Measurements from ENCODE around the gene GRPR.
"Not testable (repeated sequence)": the region's sequence is repeated elsewhere in the genome, so short reads cannot be mapped to it uniquely, and the experiment has no call there.

Gene GRPR

GRCh38 chrX:16171944-16172343 is 48.6 kb downstream of the GRPR start:
- DNase-seq (no peak), ATAC-seq (replicated peaks) (no peak)
- Mint-ChIP-seq H3K36me3 (ENCODE audit: insufficient read depth) (no peaks in the 10 kb centered on the region), H3K4me1 (ENCODE audit: low read depth in 2 of 2) (no peaks in the 10 kb centered on the region), H3K27me3 (peaks cover 5 to 24% of the 10 kb centered on the region in 2 donors), H3K27ac (no peak overlapping the region), H3K4me3 (no peak overlapping the region), H3K9me3 (no peaks in the 10 kb centered on the region)

GRCh38 chrX:16172391-16172790 is 49.0 kb downstream of the GRPR start:
- Mint-ChIP-seq H3K9me3 (no peaks in the 10 kb centered on the region), H3K4me3 (no peak overlapping the region), H3K27me3 (peaks cover 5 to 24% of the 10 kb centered on the region in 2 donors), H3K27ac (no peak overlapping the region), H3K4me1 (ENCODE audit: low read depth in 2 of 2) (no peaks in the 10 kb centered on the region), H3K36me3 (ENCODE audit: insufficient read depth) (no peaks in the 10 kb centered on the region)
- DNase-seq (no peak), ATAC-seq (replicated peaks) (no peak)

GRCh38 chrX:16175329-16176061 is 52.1 kb downstream of the GRPR start:
- Mint-ChIP-seq H3K36me3 (ENCODE audit: insufficient read depth) (no peaks in the 10 kb centered on the region), H3K9me3 (no peaks in the 10 kb centered on the region), H3K4me3 (no peak overlapping the region), H3K4me1 (ENCODE audit: low read depth in 2 of 2) (no peaks in the 10 kb centered on the region), H3K27me3 (peaks cover 15 to 25% of the 10 kb centered on the region in 2 donors), H3K27ac (no peak overlapping the region)
- DNase-seq: no peak
- no peak for ATAC-seq (replicated peaks)

DNA sequence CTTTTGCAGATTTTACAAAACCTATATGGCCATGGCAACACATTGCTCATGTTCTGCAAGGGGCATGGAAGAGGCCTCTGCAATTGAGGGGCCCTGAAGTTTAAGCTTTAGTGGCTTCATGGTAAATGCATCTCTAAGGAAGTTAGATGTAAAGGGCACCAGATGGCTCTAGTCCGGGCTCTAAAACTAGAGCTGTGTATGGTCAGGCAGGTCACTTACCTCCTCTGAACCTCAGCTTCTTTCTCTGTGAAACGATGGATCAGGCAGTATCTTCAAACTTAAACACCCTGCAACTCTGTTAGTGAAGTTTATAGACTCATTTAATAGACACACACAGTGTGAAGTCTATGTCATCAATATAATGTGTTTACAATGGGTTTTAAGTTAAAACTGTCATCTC is 53.9 kb downstream of the GRPR start:
- Mint-ChIP-seq H3K27ac (no peak overlapping the region), H3K27me3 (peaks cover 16 to 39% of the 10 kb centered on the region in 2 donors), H3K4me3 (no peak overlapping the region), H3K4me1 (ENCODE audit: low read depth in 2 of 2) (no peaks in the 10 kb centered on the region), H3K9me3 (no peaks in the 10 kb centered on the region), H3K36me3 (ENCODE audit: insufficient read depth) (no peaks in the 10 kb centered on the region)
- no peak for DNase-seq
- ATAC-seq (replicated peaks): no peak

- not testable (repeated sequence) for H3K4me1 Mint-ChIP-seq (ENCODE audit: low read depth in 2 of 2); H3K4me3 Mint-ChIP-seq; ATAC-seq (replicated peaks); H3K9me3 Mint-ChIP-seq; H3K27ac Mint-ChIP-seq; DNase-seq; H3K36me3 Mint-ChIP-seq (ENCODE audit: insufficient read depth)
- H3K27me3 Mint-ChIP-seq: peaks cover 12 to 47% of the 10 kb centered on the region in 2 donors
Measured at GRCh38 chrX:16183843-16184242, 60.5 kb downstream of the GRPR start.

GRCh38 chrX:16185725-16186136 is 62.4 kb downstream of the GRPR start:
- ATAC-seq (replicated peaks) (no peak), DNase-seq (no peak)
- Mint-ChIP-seq H3K4me1 (ENCODE audit: low read depth in 2 of 2) (no peaks in the 10 kb centered on the region), H3K27me3 (peaks cover 5 to 30% of the 10 kb centered on the region in 2 donors), H3K9me3 (no peaks in the 10 kb centered on the region), H3K27ac (no peak overlapping the region), H3K4me3 (no peak overlapping the region), H3K36me3 (ENCODE audit: insufficient read depth) (no peaks in the 10 kb centered on the region)

GRCh38 chrX:16186380-16187007 is 63.1 kb downstream of the GRPR start:
- H3K36me3 Mint-ChIP-seq (ENCODE audit: insufficient read depth): no peaks in the 10 kb centered on the region
- H3K27me3 Mint-ChIP-seq: peaks cover 6 to 23% of the 10 kb centered on the region in 2 donors
- ATAC-seq (replicated peaks): no peak
- no peaks in the 10 kb centered on the region for H3K9me3 Mint-ChIP-seq
- no peak for DNase-seq
- H3K27ac Mint-ChIP-seq: no peak overlapping the region
- no peaks in the 10 kb centered on the region for H3K4me1 Mint-ChIP-seq (ENCODE audit: low read depth in 2 of 2)
- no peak overlapping the region for H3K4me3 Mint-ChIP-seq

DNA sequence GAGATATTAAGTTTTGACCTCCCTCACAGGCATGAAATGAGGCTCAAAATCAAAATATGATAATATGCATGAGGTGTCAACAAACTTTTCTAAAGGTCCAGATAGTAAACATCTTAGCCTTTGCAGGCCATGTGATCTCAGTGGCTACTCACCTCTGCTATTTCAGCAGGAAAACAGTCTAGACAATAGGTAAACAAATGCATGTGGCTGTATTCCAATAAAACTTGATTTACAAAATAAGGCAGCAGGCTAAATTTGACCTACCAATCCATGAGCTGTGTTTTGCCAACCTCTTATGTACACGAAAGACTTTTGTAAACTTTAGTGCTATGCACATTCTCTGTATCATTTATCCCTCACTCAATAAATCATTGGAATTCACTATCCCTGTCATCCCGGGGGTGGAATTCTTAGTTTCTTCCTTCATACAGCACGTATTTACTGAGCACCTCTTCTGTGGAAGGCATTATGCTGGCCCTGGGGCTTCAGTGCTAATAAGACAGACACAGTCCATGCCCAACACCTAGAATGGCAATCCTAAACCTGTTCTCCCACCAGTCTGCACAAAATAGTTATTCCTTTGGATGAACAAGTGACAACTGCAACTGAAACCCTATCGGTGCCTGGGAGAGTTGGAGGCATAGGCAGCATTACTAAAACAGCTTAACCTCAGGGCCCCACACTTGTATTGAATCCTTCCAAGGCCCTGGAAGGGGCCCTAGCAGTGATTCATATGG is 63.8 kb downstream of the GRPR start:
- no peaks in the 10 kb centered on the region for H3K9me3 Mint-ChIP-seq
- no peak for ATAC-seq (replicated peaks)
- H3K36me3 Mint-ChIP-seq (ENCODE audit: insufficient read depth): no peaks in the 10 kb centered on the region
- DNase-seq: no peak
- no peaks in the 10 kb centered on the region for H3K4me1 Mint-ChIP-seq (ENCODE audit: low read depth in 2 of 2)
- no peak overlapping the region for H3K4me3 Mint-ChIP-seq
- peaks cover 12 to 19% of the 10 kb centered on the region in 2 donors for H3K27me3 Mint-ChIP-seq
- no peak overlapping the region for H3K27ac Mint-ChIP-seq

- ATAC-seq (replicated peaks) (no peak), DNase-seq (no peak)
- Mint-ChIP-seq H3K36me3 (ENCODE audit: insufficient read depth) (no peaks in the 10 kb centered on the region), H3K4me3 (no peak overlapping the region), H3K27ac (no peak overlapping the region), H3K27me3 (peaks cover 4 to 12% of the 10 kb centered on the region in 2 donors), H3K9me3 (no peaks in the 10 kb centered on the region), H3K4me1 (ENCODE audit: low read depth in 2 of 2) (no peaks in the 10 kb centered on the region)
Measured at GRCh38 chrX:16188687-16189086, 65.3 kb downstream of the GRPR start.

GRCh38 chrX:16191605-16192004 is 68.2 kb downstream of the GRPR start:
- Mint-ChIP-seq H3K9me3 (no peaks in the 10 kb centered on the region), H3K27ac (no peak overlapping the region), H3K4me1 (ENCODE audit: low read depth in 2 of 2) (no peaks in the 10 kb centered on the region), H3K4me3 (no peak overlapping the region), H3K36me3 (ENCODE audit: insufficient read depth) (no peaks in the 10 kb centered on the region), H3K27me3 (peaks cover 0 to 12% of the 10 kb centered on the region in 2 donors)
- ATAC-seq (replicated peaks) (no peak), DNase-seq (no peak)

GRCh38 chrX:16196829-16197228 is 73.5 kb downstream of the GRPR start:
- Mint-ChIP-seq H3K4me3 (no peak overlapping the region), H3K4me1 (ENCODE audit: low read depth in 2 of 2) (no peaks in the 10 kb centered on the region), H3K36me3 (ENCODE audit: insufficient read depth) (no peaks in the 10 kb centered on the region), H3K27me3 (peaks cover 12 to 14% of the 10 kb centered on the region in 2 donors), H3K27ac (no peak overlapping the region), H3K9me3 (no peaks in the 10 kb centered on the region)
- ATAC-seq (replicated peaks): no peak
- no peak for DNase-seq

- no peak overlapping the region for H3K4me3 Mint-ChIP-seq
- ATAC-seq (replicated peaks) (no peak), DNase-seq (no peak)
- no peak overlapping the region for H3K27ac Mint-ChIP-seq
- H3K9me3 Mint-ChIP-seq: no peaks in the 10 kb centered on the region
- peaks cover 18 to 22% of the 10 kb centered on the region in 2 donors for H3K27me3 Mint-ChIP-seq
- no peaks in the 10 kb centered on the region for H3K4me1 Mint-ChIP-seq (ENCODE audit: low read depth in 2 of 2)
- H3K36me3 Mint-ChIP-seq (ENCODE audit: insufficient read depth): no peaks in the 10 kb centered on the region
Measured at GRCh38 chrX:16199343-16199742, 76.0 kb downstream of the GRPR start.

DNA sequence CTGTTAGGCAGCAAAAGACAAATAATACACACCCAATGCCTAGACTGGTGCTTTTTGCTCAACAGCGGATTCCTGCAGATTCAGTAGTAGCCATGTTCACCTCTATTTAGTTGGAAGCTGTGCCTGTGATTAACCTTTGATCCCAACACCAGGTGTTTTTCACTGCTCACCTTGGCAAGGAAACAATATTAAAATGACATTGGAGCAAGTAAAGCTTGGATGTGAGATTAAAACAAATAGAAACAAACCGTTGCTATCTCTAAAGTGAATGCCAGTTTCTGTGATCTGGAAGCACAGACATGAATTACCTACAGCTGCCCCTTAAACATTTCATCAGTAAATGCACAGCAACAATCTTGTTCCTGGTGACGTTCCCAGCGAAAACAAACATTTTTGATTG is 79.6 kb downstream of the GRPR start:
- H3K27ac Mint-ChIP-seq: no peak overlapping the region
- no peaks in the 10 kb centered on the region for H3K4me1 Mint-ChIP-seq (ENCODE audit: low read depth in 2 of 2)

More for the DNA sequence above, 79.6 kb downstream of the GRPR start:
- H3K9me3 Mint-ChIP-seq: no peaks in the 10 kb centered on the region
- ATAC-seq (replicated peaks) (no peak), DNase-seq (no peak)
- no peak overlapping the region for H3K4me3 Mint-ChIP-seq
- H3K36me3 Mint-ChIP-seq (ENCODE audit: insufficient read depth): no peaks in the 10 kb centered on the region
- H3K27me3 Mint-ChIP-seq: peaks cover 12 to 16% of the 10 kb centered on the region in 2 donors

Measured in effector memory CD8-positive, alpha-beta T cell (primary cell).